Measurements from ENCODE around the gene CCDC178.
"Not testable (repeated sequence)": the region's sequence is repeated elsewhere in the genome, so short reads cannot be mapped to it uniquely, and the experiment has no call there.

Gene CCDC178

GRCh38 chr18:33210575-33211189 is 229.8 kb downstream of the CCDC178 start:
- DNase-seq: no peak

GRCh38 chr18:33205777-33206176 is 234.7 kb downstream of the CCDC178 start:
- no peak for DNase-seq

- DNase-seq: no peak
These were observed 239.0 kb downstream of the CCDC178 start for GRCh38 chr18:33201509-33201926.

- DNase-seq: no peak
These were observed 244.7 kb downstream of the CCDC178 start for GRCh38 chr18:33195795-33196194.

GRCh38 chr18:33194793-33195192 is 245.7 kb downstream of the CCDC178 start:
- no peak for DNase-seq

GRCh38 chr18:33184958-33185357 is 255.6 kb downstream of the CCDC178 start:
- no peak for DNase-seq

GRCh38 chr18:33184175-33184574 is 256.3 kb downstream of the CCDC178 start:
- DNase-seq: no peak

- no peak for DNase-seq
These were observed 257.4 kb downstream of the CCDC178 start for GRCh38 chr18:33183136-33183535.

GRCh38 chr18:33181016-33181415 is 259.5 kb downstream of the CCDC178 start:
- no peak for DNase-seq

- no peak for DNase-seq
These were observed 271.3 kb downstream of the CCDC178 start for GRCh38 chr18:33169218-33169617.

- DNase-seq: not testable (repeated sequence)
These were observed 276.4 kb downstream of the CCDC178 start for GRCh38 chr18:33164121-33164520.

- no peak for DNase-seq
These were observed 279.4 kb downstream of the CCDC178 start for GRCh38 chr18:33161131-33161530.

- no peak for DNase-seq
These were observed 281.4 kb downstream of the CCDC178 start for GRCh38 chr18:33159151-33159550.

- no peak for DNase-seq
These were observed 282.6 kb downstream of the CCDC178 start for GRCh38 chr18:33157893-33158292.

- DNase-seq: no peak
These were observed 283.5 kb downstream of the CCDC178 start for GRCh38 chr18:33156906-33157470.

- DNase-seq: no peak
These were observed 286.5 kb downstream of the CCDC178 start for GRCh38 chr18:33154049-33154448.

- no peak for DNase-seq
These were observed 288.1 kb downstream of the CCDC178 start for GRCh38 chr18:33152376-33152775.

GRCh38 chr18:33147811-33148210 is 292.7 kb downstream of the CCDC178 start:
- DNase-seq: not testable (repeated sequence)

GRCh38 chr18:33146014-33146413 is 294.5 kb downstream of the CCDC178 start:
- no peak for DNase-seq

- DNase-seq: no peak
These were observed 304.4 kb downstream of the CCDC178 start for GRCh38 chr18:33135951-33136660.

- DNase-seq: no peak
These were observed 307.9 kb downstream of the CCDC178 start for GRCh38 chr18:33132657-33133056.

- DNase-seq: no peak
These were observed 311.9 kb downstream of the CCDC178 start for GRCh38 chr18:33128581-33128980.

GRCh38 chr18:33123862-33124518 is 316.5 kb downstream of the CCDC178 start:
- no peak for DNase-seq

GRCh38 chr18:33116376-33116775 is 324.1 kb downstream of the CCDC178 start:
- DNase-seq: no peak
